Lower lobe of right lung (tissue), 2 donors: ENCODE data around the gene MBNL1. TPM values are rescaled to one million over a fixed set of nuclear protein-coding genes. Genes with fewer than 3 reads are reported as not detected.
A peak's percentile ranks its signal among the peaks of the same experiment; 100 is the strongest.
"Not testable (repeated sequence)": the region's sequence is repeated elsewhere in the genome, so short reads cannot be mapped to it uniquely, and the experiment has no call there.

Experiments
- ATAC-seq, 2 donors: fragments of 200-7000 bp; cut with Tn5 transposase; one replicate each; pipeline ENCODE4 v1.9.1; 2020 to 2022; ENCODE audit warnings: mild to moderate bottlenecking in 2 of 2, moderate library complexity in 2 of 2
- DNase-seq: peaks from one replicate; pipeline ENCODE4 v3.0.0-alpha.2; 2020
- H3K27ac ChIP-seq: fragments of 200-600 bp; one replicate; pipeline ENCODE4 v1.8.0; 2022
- H3K27me3 ChIP-seq: fragments of 200-600 bp; one replicate; pipeline ENCODE4 v1.8.0; 2022; ENCODE audit warnings: low read depth
- H3K36me3 ChIP-seq: fragments of 200-600 bp; one replicate; pipeline ENCODE4 v1.8.0; 2022; ENCODE audit warnings: mild to moderate bottlenecking
- H3K4me1 ChIP-seq: fragments of 200-600 bp; one replicate; pipeline ENCODE4 v1.8.0; 2022
- H3K4me3 ChIP-seq: fragments of 200-600 bp; one replicate; pipeline ENCODE4 v1.8.0; 2022; ENCODE audit warnings: mild to moderate bottlenecking
- H3K9me3 ChIP-seq: fragments of 200-600 bp; one replicate; pipeline ENCODE4 v1.8.0; 2022
- intact Hi-C: fragments of 100-400 bp; cut with DNase I; formaldehyde crosslinking; loops from one replicate; pipeline ENCODE4 v1.11.0; 2022
- total RNA-seq: library from RNA; stranded (reverse); fragmentation: NEBNext Ultra II Directional; extraction: Animal tissue kit (Norgen Biotek cat#: 25700); gene quantifications from one replicate; pipeline ENCODE4 v1.2.1, GENCODE V29; 2021
- TF ChIP-seq, protein P1 (sequence below): fragments of 200-600 bp; IDR thresholded peaks from one replicate; pipeline ENCODE4 v1.8.0; 2022; ENCODE audit warnings: antibody characterized with exemption, mild to moderate bottlenecking
- donor health status: DM: no; HTN: yes; CAD: no; lungs with severe emphysema.

Gene MBNL1
- total RNA-seq, 1 donor from 2014 or later: 235 TPM

DNA sequence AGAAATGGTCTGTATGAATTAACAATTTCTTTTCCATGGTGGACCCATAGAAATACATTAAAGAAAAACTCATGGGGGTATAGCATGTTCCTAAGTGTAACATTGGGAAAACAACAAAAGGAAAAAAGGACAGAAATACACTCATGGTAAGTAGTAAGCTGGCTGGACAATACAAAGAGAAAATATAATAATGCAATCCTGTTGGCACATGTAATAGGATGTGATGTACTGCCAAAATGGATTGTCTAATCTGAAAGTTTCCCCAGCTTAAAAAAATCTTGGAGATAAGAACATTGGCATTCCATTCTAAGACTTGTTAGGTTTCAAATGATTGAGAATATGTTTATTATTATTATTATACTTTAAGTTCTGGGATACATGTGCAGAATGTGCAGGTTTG is 128.1 kb downstream of the MBNL1 start:
- H3K36me3 ChIP-seq: peaks cover 9% of the 10 kb centered on the region
- no peaks in the 10 kb centered on the region for H3K9me3 ChIP-seq
- H3K27ac ChIP-seq: peak overlapping the region; percentile 33
- H3K4me3 ChIP-seq: no peak overlapping the region
- no peaks in the 10 kb centered on the region for H3K27me3 ChIP-seq
- intact Hi-C loops: no loop called here
- DNase-seq (no peak), ATAC-seq (no peak)
- H3K4me1 ChIP-seq: peaks cover 82% of the 10 kb centered on the region
- TF ChIP-seq, protein P1, sequence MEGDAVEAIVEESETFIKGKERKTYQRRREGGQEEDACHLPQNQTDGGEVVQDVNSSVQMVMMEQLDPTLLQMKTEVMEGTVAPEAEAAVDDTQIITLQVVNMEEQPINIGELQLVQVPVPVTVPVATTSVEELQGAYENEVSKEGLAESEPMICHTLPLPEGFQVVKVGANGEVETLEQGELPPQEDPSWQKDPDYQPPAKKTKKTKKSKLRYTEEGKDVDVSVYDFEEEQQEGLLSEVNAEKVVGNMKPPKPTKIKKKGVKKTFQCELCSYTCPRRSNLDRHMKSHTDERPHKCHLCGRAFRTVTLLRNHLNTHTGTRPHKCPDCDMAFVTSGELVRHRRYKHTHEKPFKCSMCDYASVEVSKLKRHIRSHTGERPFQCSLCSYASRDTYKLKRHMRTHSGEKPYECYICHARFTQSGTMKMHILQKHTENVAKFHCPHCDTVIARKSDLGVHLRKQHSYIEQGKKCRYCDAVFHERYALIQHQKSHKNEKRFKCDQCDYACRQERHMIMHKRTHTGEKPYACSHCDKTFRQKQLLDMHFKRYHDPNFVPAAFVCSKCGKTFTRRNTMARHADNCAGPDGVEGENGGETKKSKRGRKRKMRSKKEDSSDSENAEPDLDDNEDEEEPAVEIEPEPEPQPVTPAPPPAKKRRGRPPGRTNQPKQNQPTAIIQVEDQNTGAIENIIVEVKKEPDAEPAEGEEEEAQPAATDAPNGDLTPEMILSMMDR: no peak

DNA sequence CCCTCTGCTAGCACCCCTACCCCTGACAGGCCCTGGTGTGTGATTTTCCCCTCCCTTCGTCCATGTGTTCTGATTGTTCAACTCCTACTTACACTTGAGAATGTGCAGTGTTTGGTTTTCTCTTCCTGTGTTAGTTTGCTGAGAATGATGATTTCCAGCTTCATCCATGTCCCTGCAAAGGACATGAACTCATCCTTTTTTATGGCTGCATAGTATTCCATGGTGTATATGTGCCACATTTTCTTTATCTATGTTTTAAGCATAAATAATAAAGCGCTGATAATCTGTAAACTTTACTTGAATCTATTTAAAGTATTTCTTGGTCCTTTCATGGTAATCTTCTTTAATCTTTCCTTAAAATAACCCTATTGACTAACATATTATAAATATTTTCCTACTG is 128.6 kb downstream of the MBNL1 start:
- intact Hi-C loops: not testable (repeated sequence)

DNA sequence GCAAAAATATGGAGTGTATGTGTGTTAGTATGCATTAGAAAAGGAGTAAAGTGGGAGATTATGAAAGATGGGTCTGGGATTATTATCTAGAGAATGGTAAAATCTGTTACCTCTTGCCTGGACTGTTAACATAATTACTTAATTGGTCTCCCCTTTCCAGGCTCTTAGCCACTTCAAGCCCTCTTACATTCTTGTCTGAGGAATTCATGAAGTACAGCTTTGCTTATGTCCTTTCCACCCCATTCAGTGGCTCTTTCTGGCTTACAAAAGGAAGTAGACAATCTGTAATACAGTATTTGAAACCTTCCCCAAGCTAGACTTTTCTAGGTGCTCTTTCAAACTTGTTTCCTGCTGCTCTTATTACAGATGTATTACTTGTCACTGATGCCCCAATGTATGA is 129.8 kb downstream of the MBNL1 start:
- H3K4me1 ChIP-seq: peaks cover 82% of the 10 kb centered on the region
- peak; percentile 68 to 72 for ATAC-seq
- H3K27me3 ChIP-seq: no peaks in the 10 kb centered on the region

More for the DNA sequence above, 128.6 kb downstream of the MBNL1 start:
- H3K27ac ChIP-seq, H3K9me3 ChIP-seq, H3K27me3 ChIP-seq, H3K36me3 ChIP-seq, DNase-seq, ATAC-seq, H3K4me3 ChIP-seq: not testable (repeated sequence)
- H3K4me1 ChIP-seq: peaks cover 82% of the 10 kb centered on the region

DNA sequence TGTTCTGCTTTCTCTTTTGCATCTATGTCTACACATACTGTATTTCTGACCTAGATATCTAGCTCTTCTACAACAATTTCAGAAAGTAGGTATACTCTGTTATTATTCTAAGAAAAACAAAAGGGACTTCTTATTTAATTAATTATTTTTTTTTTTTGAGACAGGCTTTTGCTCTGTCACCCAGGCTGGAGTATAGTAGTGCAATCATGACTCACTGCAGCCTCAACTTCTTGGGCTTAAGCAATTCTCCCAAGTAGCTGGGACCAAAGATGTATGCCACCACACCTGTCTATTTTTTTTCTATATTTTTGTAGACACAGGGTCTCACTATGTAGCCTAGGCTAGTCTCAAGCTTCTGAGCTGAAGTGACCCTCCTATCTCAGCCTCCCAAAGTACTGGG is 130.6 kb downstream of the MBNL1 start:
- intact Hi-C loops: no loop called here
- Histone ChIP-seq H3K4me1 (peaks cover 82% of the 10 kb centered on the region), H3K9me3 (no peaks in the 10 kb centered on the region), H3K4me3 (no peak overlapping the region), H3K36me3 (peaks cover 9% of the 10 kb centered on the region), H3K27ac (peak overlapping the region; percentile 42), H3K27me3 (no peaks in the 10 kb centered on the region)
- TF ChIP-seq, protein P1: no peak
- no peak for DNase-seq
- peak in 1 of 2 donors; percentile 40 for ATAC-seq

More for the DNA sequence above, 129.8 kb downstream of the MBNL1 start:
- no peak overlapping the region for H3K4me3 ChIP-seq
- DNase-seq: no peak
- TF ChIP-seq, protein P1: no peak
- no peaks in the 10 kb centered on the region for H3K9me3 ChIP-seq
- peaks cover 9% of the 10 kb centered on the region for H3K36me3 ChIP-seq
- peak overlapping the region; percentile 42 for H3K27ac ChIP-seq
- intact Hi-C loops: no loop called here

DNA sequence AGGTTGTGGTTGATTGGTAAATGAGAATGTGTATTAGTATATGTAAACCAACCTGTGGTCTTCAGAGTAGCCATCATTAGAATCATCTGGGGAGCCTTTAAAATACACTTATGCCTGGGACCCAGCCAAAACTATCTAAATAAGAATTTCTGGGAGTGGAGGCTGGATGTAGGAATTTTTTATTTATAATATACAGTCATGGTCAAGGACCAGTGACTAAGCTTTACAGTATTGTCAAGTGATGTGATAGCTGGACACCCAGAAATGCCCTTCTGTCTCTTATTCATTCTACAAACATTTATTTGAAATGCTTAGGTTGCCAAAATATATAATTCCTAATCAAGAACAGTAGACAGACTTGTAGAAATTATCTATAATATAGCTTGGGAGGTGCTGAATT is 132.2 kb downstream of the MBNL1 start:
- ATAC-seq: no peak
- no peak for DNase-seq
- H3K9me3 ChIP-seq: no peaks in the 10 kb centered on the region
- H3K27me3 ChIP-seq: no peaks in the 10 kb centered on the region
- TF ChIP-seq, protein P1: no peak
- H3K4me1 ChIP-seq: peaks cover 86% of the 10 kb centered on the region
- H3K4me3 ChIP-seq: no peak overlapping the region
- peaks cover 4% of the 10 kb centered on the region for H3K36me3 ChIP-seq
- intact Hi-C loops: no loop called here
- no peak overlapping the region for H3K27ac ChIP-seq

DNA sequence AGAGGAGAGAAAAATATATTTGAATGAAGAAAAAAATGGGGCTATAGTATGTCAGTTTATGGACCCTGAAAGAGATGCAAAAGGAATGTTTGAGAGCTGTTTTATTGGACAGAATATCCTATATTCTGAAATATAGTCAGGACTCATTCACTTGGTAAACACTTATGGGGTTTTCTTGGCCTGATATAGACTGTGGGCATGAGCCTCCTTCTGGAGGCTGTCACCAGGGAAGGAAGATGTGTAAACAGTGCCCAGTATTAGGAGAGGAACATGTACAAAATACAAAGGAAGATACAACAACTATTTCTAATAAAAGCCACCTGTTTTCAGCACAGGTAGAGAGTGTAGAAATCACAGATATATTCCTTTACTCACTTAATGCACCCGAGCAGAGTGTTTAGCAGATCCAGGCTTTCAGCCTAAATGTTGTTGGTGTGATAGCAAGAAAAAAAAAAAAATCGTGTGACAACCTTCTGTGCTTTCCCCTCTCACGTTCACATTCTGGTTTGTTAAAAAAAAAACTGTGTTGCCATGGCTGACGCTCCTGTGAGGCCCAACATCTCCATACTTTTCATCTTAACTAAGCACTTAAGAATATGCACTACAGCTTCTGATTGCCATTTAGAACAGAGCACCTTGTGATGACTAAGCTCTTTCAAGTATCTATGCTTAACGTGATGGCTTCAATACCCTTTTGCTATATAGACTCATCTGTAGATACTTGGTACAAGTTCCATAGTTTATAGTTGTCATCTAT is 134.1 kb downstream of the MBNL1 start:
- H3K4me3 ChIP-seq: no peak overlapping the region
- H3K9me3 ChIP-seq: no peaks in the 10 kb centered on the region
- no peak for DNase-seq
- peak; percentile 78 to 81 for ATAC-seq
- TF ChIP-seq, protein P1: no peak
- H3K27ac ChIP-seq: peak overlapping the region; percentile 76
- H3K27me3 ChIP-seq: no peaks in the 10 kb centered on the region
- intact Hi-C loops: no loop called here
- no peaks in the 10 kb centered on the region for H3K36me3 ChIP-seq
- peaks cover 81% of the 10 kb centered on the region for H3K4me1 ChIP-seq
